K562 (cell line): ENCODE data around the gene IGF2R. TPM values are rescaled to one million over a fixed set of nuclear protein-coding genes. Genes with fewer than 3 reads are reported as not detected.
A peak's percentile ranks its signal among the peaks of the same experiment; 100 is the strongest.

Experiments
- ATAC-seq: fragments of 200-7000 bp; cut with Tn5 transposase; 3 replicates; pipeline ENCODE4 v1.9.1; 2020; ENCODE audit warnings: moderate library complexity
- BruUV-seq: library from RNA; stranded (reverse); fragments of 400-500 nt; replicated peaks from 2 replicates; lab custom pipeline; 2021; lab: Mats Ljungman, UMichigan
- CTCF ChIA-PET: fragments of 300-600 bp; formaldehyde crosslinking; extraction: SDS; loops from one replicate; lab custom pipeline; 2021; ENCODE audit warnings: low intra/inter-chr PET ratio; lab: Yijun Ruan, JAX
- POLR2A ChIA-PET: fragments of 300-600, 350-650 bp; sonication (Branson Sonifier 250); formaldehyde crosslinking; extraction: SDS; loops from one replicate; lab custom pipeline; 2021; ENCODE audit warnings: antibody characterized with exemption, inconsistent platforms; lab: Yijun Ruan, JAX
- DNase-seq, 4 experiments: peaks; one replicate each; pipeline versions ENCODE4 v3.0.0 to v3.0.0-alpha.2; 2011 to 2018; ENCODE audit warnings: low spot score in 3 of 4, mixed read lengths in 3 of 4; ENCODE audit errors: extremely low read depth in 1 of 4
- FAIRE-seq: peaks from 2 replicates; lab custom pipeline; 2011; peaks lifted over from hg19 to GRCh38; lab: Jason Lieb, UNC
- H2AFZ ChIP-seq: 2 replicates; pipeline ENCODE4 v1.6.0; 2011; ENCODE audit warnings: low read depth, low read length, control low read depth, inconsistent platforms
- H3K27ac ChIP-seq: fragments of 200-600 bp; 3 replicates; pipeline ENCODE4 v1.8.0; 2011; ENCODE audit warnings: low read depth, mild to moderate bottlenecking, control low read depth, inconsistent platforms, low read length, moderate library complexity, mixed read lengths; ENCODE audit errors: extremely low read depth
- H3K27me3 ChIP-seq, 2 experiments: fragments of 300-600 bp in 1 of 2; 2 replicates in 1 of 2; 3 replicates in 1 of 2; pipeline versions ENCODE4 v1.6.0 to v1.8.0; 2011; ENCODE audit warnings: inconsistent platforms in 2 of 2, low read length in 2 of 2, mild to moderate bottlenecking in 1 of 2, mixed read lengths in 1 of 2, moderate library complexity in 1 of 2; ENCODE audit not compliant: control insufficient read depth in 2 of 2, insufficient read depth in 2 of 2
- H3K36me3 ChIP-seq: fragments of 300-600 bp; 3 replicates; pipeline ENCODE4 v1.8.0; 2011; ENCODE audit warnings: mild to moderate bottlenecking, low read length, inconsistent platforms; ENCODE audit not compliant: control insufficient read depth, insufficient read depth
- H3K4me1 ChIP-seq, 2 experiments: fragments of 200-600 bp in 1 of 2; replicated peaks in 1 of 2; 2 replicates in 1 of 2; 3 replicates in 1 of 2; pipeline versions ENCODE4 v1.5.1 to v1.8.0; 2011; ENCODE audit warnings: inconsistent platforms in 2 of 2, low read length in 2 of 2, mild to moderate bottlenecking in 1 of 2, mixed read lengths in 1 of 2, moderate library complexity in 1 of 2; ENCODE audit not compliant: control insufficient read depth in 2 of 2, insufficient read depth in 2 of 2
- H3K4me2 ChIP-seq: 2 replicates; pipeline ENCODE4 v1.6.1; 2011; ENCODE audit warnings: low read length, control low read depth, inconsistent platforms, mixed read lengths; ENCODE audit not compliant: insufficient read depth
- H3K4me3 ChIP-seq: fragments of 200-600 bp; sonication (generic), shearing (Covaris generic); 2 replicates; pipeline ENCODE4 v1.5.1; 2016; ENCODE audit warnings: control low read depth, inconsistent platforms
- H3K79me2 ChIP-seq: fragments of 200-600 bp; 3 replicates; pipeline ENCODE4 v1.8.0; 2011; ENCODE audit warnings: low read length, inconsistent platforms; ENCODE audit not compliant: control insufficient read depth, insufficient read depth
- H3K9ac ChIP-seq, 2 experiments: 2 replicates each; pipeline versions ENCODE4 v1.6.0 to v1.6.1; 2011; ENCODE audit warnings: low read depth in 2 of 2, low read length in 2 of 2, control low read depth in 1 of 2, inconsistent platforms in 1 of 2, mild to moderate bottlenecking in 1 of 2, mixed read lengths in 1 of 2; ENCODE audit not compliant: insufficient read depth in 1 of 2
- H3K9me1 ChIP-seq: one replicate; pipeline ENCODE4 v1.6.0; 2011; ENCODE audit warnings: inconsistent platforms, mild to moderate bottlenecking, low read length, moderate library complexity; ENCODE audit not compliant: control insufficient read depth, insufficient read depth
- H3K9me3 ChIP-seq: replicated peaks from 2 replicates; pipeline ENCODE4 v1.5.1; 2011; ENCODE audit warnings: low read depth, low read length, inconsistent platforms; ENCODE audit not compliant: control insufficient read depth, insufficient read depth
- H4K20me1 ChIP-seq: replicated peaks from 2 replicates; pipeline ENCODE4 v1.6.1; 2011; ENCODE audit warnings: low read length, inconsistent platforms, mixed read lengths; ENCODE audit not compliant: control insufficient read depth, insufficient read depth
- CAMTA2 ChIP-seq: fragments of 250-450 bp; sonication (Bioruptor Pico); conservative IDR thresholded peaks from 2 replicates; pipeline ENCODE4 v1.5.1; 2022
- DIDO1 ChIP-seq: fragments of 450-650 bp; IDR thresholded peaks from 2 replicates; pipeline ENCODE4 v1.6.1; 2016; ENCODE audit warnings: low read depth, missing biosample characterization, missing genetic modification characterization
- GATAD2A ChIP-seq: fragments of 450-650 bp; IDR thresholded peaks from 2 replicates; pipeline ENCODE4 v1.6.1; 2017
- HDAC6 ChIP-seq: IDR thresholded peaks from 2 replicates; pipeline ENCODE4 v1.6.1; 2012; ENCODE audit warnings: low read depth, mild to moderate bottlenecking, control low read depth, inconsistent platforms, low read length, moderate library complexity
- HNRNPLL ChIP-seq: fragments of 200-400 bp; formaldehyde crosslinking; IDR thresholded peaks from 2 replicates; pipeline ENCODE4 v1.6.1; 2017; ENCODE audit warnings: low read length, low read depth, mild to moderate bottlenecking; ENCODE audit not compliant: poor library complexity, severe bottlenecking
- POLR3A ChIP-seq: IDR thresholded peaks from 2 replicates; pipeline ENCODE4 v1.6.1; 2011; ENCODE audit warnings: borderline replicate concordance, mild to moderate bottlenecking, moderate library complexity; ENCODE audit not compliant: insufficient read length, insufficient read depth; ENCODE audit errors: extremely low read depth
- SMARCA4 ChIP-seq: fragments of 450-650 bp; IDR thresholded peaks from 2 replicates; pipeline ENCODE4 v1.6.1; 2016
- SMARCC2 ChIP-seq: fragments of 450-650 bp; IDR thresholded peaks from 2 replicates; pipeline ENCODE4 v1.6.1; 2017; ENCODE audit warnings: antibody characterized with exemption, moderate library complexity, mild to moderate bottlenecking, low read depth
- TAL1 ChIP-seq: fragments of 450-650 bp; IDR thresholded peaks from 2 replicates; pipeline ENCODE4 v1.6.1; 2016; ENCODE audit warnings: mild to moderate bottlenecking
- TCF15 ChIP-seq: fragments of 250-450 bp; sonication (Bioruptor Pico); IDR thresholded peaks from 2 replicates; pipeline ENCODE4 v1.8.0; 2022; ENCODE audit warnings: moderate library complexity, mild to moderate bottlenecking, inconsistent platforms
- USF1 ChIP-seq: sonication (generic); formaldehyde crosslinking; IDR thresholded peaks from 2 replicates; pipeline ENCODE4 v1.9.0; 2022; ENCODE audit warnings: mild to moderate bottlenecking, missing genetic modification reagents
- ZBTB7A ChIP-seq: IDR thresholded peaks from 2 replicates; pipeline ENCODE4 v1.6.1; 2011; ENCODE audit warnings: low read depth, mild to moderate bottlenecking, low read length, moderate library complexity, borderline replicate concordance; ENCODE audit not compliant: control insufficient read depth
- ZNF740 ChIP-seq, 3 experiments: fragments of 200-800 bp in 1 of 3; sonication (Bioruptor generic) in 1 of 3; sonication (generic) in 1 of 3; formaldehyde crosslinking in 1 of 3; IDR thresholded peaks; 2 replicates each; pipeline versions ENCODE4 v1.6.1 to v1.8.0; 2016 to 2022; ENCODE audit warnings: mild to moderate bottlenecking in 2 of 3, missing compliant biosample characterization in 2 of 3, missing genetic modification characterization in 2 of 3, missing genetic modification reagents in 1 of 3
- WGBS: fragments of 100-300 bp; shearing (Covaris generic); methylation state at CpG from one replicate; pipeline ENCODE4 v1.1.6; 2016; ENCODE audit warnings: low coverage, mixed read lengths; ENCODE audit not compliant: insufficient coverage; ENCODE audit errors: missing lambda C conversion rate; 5-methylcytosine and 5-hydroxymethylcytosine counted together
- in situ Hi-C: fragments of 300-500 bp; cut with MboI; formaldehyde crosslinking; loops from 4 replicates; pipeline ENCODE4 v1.15.0; 2018; ENCODE audit warnings: inconsistent platforms, mixed read lengths
- intact Hi-C: fragments of 100-400 bp; cut with micrococcal nuclease; formaldehyde crosslinking; loops from 2 replicates; pipeline ENCODE4 v1.14.2; 2022
- polyA plus RNA-seq, 8 experiments: library from polyadenylated mRNA; depleted of rRNA in 4 of 8; stranded (reverse) in 5 of 8; unstranded in 3 of 8; fragments of >200 nt; fragmentation: Nextera tagmentation in 2 of 8; fragmentation: Illumina TruSeq in 1 of 8; extraction: Ambion mirVana in 2 of 8; extraction: Trizol in 1 of 8; gene quantifications; 2 replicates each; pipeline versions ENCODE4 v1.2.1 to v1.2.3, GENCODE V29; 2011 to 2014; ENCODE audit warnings: inconsistent platforms in 1 of 8, missing spikeins in 1 of 8
- total RNA-seq, 7 experiments: library from RNA; depleted of rRNA in 6 of 7; stranded (reverse); fragments of >200 nt in 6 of 7; fragmentation: Illumina TruSeq in 2 of 7; extraction: Trizol in 2 of 7; gene quantifications; 2 replicates each; pipeline versions ENCODE4 v1.2.1 to v1.2.3, GENCODE V29; 2011 to 2021; ENCODE audit warnings: low replicate concordance in 1 of 7

IGF2R gene
- total and polyA plus RNA-seq, 9 of the 15 experiments (the other 6 are each of a cell fraction or from before 2014, with no cell fraction given) = 3.5 to 92.3 (median 34.5) TPM

- Histone ChIP-seq H3K9me1 (no peaks in the 10 kb centered on the region), H3K4me2 (no peak overlapping the region), H3K9me3 (no peaks in the 10 kb centered on the region; the same call in 1 of the 2 replicates), H4K20me1 (no peaks in the 10 kb centered on the region), H3K27ac (no peak overlapping the region), H2AFZ (peak overlapping the region; percentile 3; the same call in 1 of the 2 replicates), H3K4me3 (no peak overlapping the region), H3K27me3 (peaks cover 11 to 17% of the 10 kb centered on the region in 2 experiments; a peak in 3 of 5 replicates), H3K9ac (no peak overlapping the region), H3K4me1 (no peaks in the 10 kb centered on the region; a peak in 1 of 5 replicates), H3K79me2 (no peaks in the 10 kb centered on the region), H3K36me3 (no peaks in the 10 kb centered on the region)
- ATAC-seq = no peak
- ChIA-PET CTCF (no interaction called here), POLR2A (interaction anchor here (0.7 to 1.2 kb wide), 2 partner anchors 25 to 304 kb away, joined by 4 read pairs; no protein-coding TSS in a partner anchor)
- FAIRE-seq = no peak
- intact Hi-C loops (no loop called here), in situ Hi-C loops (no loop called here)
- BruUV-seq = no TSS peak
- no peak for DNase-seq
- WGBS = 4% methylated on average over 3 of the region's 3 CpGs
- no peak for TF ChIP-seq HNRNPLL
- TF ChIP-seq POLR3A = no peak
- no peak for TF ChIP-seq HDAC6
- no peak for TF ChIP-seq SMARCA4
- no peak for TF ChIP-seq GATAD2A
- TF ChIP-seq CAMTA2 (CRISPR knock-in tag) = no peak
- no peak for TF ChIP-seq TAL1
- TF ChIP-seq USF1 = no peak
- TF ChIP-seq DIDO1 (tag) = no peak
- TF ChIP-seq SMARCC2 = no peak
- no peak for TF ChIP-seq ZBTB7A
- TF ChIP-seq ZNF740 (CRISPR knock-in tag; IDR thresholded peaks at IDR 0.05) = no peak
- TF ChIP-seq ZNF740 (tag; IDR thresholded peaks at IDR 0.05) = no peak
- TF ChIP-seq TCF15 = no peak
These were observed 37.8 kb upstream of the IGF2R start for GRCh38 chr6:159931112-159931511.
